HG03469 (cell line): ENCODE results near the gene MEOX2.

Source experiments
- ATAC-seq: cut with Tn5 transposase; IDR thresholded peaks from one replicate; pipeline ENCODE4 v1.9.1; 2021; ENCODE audit warnings: mild to moderate bottlenecking, moderate library complexity, moderate number of reproducible peaks; ENCODE audit not compliant: unreplicated experiment

MEOX2 gene

DNA sequence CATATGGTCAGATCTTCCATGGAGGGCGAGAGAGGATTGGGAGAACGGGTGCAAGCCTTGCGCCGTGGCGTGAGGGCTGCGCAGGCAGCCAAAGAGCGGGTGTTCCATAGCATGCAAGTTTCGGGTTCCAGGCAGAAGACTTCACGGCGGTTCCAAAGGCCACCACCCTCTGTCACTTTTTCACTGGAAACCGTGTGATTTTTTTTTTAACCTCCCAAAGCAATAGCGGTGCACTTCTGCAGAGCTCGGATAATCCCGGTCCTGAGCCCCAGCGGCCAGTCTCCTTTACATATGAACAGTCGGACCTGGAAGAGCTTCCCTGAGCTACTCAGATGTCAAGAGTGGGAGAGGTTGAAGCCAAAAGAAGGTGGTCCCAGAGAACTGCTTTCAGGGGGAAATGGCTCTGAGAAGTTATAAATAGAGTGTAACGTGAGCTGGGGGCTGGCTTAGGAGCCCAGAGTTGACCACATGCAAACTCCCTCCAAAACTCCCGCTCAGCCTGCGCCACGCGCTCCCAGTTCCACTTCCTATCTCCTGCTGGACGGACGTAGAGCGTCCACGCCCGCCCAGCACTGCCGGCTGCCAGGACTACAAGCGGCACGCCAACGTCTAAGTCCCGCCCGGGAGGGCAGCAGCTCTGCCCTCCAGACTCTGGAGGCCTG, at the start of gene MEOX2:
MEOX2 (minus strand) TSS at position 389 of the 662 bp plus-strand sequence; CDS start at position 108, 281 bp downstream.
- ATAC-seq: no peak

- ATAC-seq: no peak
Observed at GRCh38 chr7:15729746-15730145, 43.3 kb upstream of the MEOX2 start.

DNA sequence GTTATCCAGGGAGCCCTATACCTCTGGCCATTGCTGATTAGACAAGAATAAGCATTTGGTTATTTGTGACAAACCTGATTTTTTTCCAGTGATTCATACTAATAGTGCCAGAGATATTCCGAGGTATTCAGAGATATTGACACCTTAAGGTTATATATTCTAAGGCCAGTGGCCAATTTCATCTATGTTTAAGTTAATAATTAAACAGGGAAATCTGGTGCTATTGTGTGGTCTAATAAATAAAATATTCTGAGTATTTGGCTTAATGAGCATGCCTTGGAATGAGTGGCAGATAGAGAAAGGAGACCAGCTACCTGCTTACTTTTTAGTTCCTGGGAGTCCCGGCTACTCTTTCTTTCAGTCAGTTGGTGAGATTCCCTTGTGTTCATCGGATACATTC, 38.6 kb upstream of the MEOX2 start:
- no peak for ATAC-seq

DNA sequence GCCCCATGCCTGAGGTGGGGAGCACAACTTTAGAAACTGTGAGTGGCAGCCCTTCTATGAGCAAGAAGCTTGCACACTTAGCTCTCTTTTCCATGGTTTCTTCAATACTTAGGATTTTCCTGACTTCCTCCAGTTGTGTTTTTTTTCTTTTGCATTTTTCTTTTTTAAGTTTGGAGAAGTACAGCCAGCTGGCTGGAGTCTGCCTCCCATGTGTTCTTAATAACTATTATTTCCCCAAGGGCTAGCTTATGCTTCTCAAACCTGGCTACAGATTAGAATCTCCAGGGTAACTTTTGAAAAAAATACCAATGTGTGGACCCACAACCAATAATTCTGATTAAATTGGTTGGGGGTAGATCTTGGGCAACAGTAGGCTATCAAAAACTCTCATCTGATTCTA, 37.4 kb upstream of the MEOX2 start:
- ATAC-seq: no peak

- ATAC-seq: no peak
Observed at GRCh38 chr7:15720849-15721471, 34.5 kb upstream of the MEOX2 start.

GRCh38 chr7:15719311-15719710, 32.8 kb upstream of the MEOX2 start:
- ATAC-seq: no peak

- ATAC-seq: no peak
Observed at GRCh38 chr7:15715435-15715834, 29.0 kb upstream of the MEOX2 start.

GRCh38 chr7:15709978-15710377, 23.5 kb upstream of the MEOX2 start:
- ATAC-seq: no peak

- no peak for ATAC-seq
Observed at GRCh38 chr7:15707570-15707969, 21.1 kb upstream of the MEOX2 start.

GRCh38 chr7:15703732-15704131, 17.2 kb upstream of the MEOX2 start:
- ATAC-seq: no peak

GRCh38 chr7:15692501-15693020, 6.1 kb upstream of the MEOX2 start:
- ATAC-seq: no peak

DNA sequence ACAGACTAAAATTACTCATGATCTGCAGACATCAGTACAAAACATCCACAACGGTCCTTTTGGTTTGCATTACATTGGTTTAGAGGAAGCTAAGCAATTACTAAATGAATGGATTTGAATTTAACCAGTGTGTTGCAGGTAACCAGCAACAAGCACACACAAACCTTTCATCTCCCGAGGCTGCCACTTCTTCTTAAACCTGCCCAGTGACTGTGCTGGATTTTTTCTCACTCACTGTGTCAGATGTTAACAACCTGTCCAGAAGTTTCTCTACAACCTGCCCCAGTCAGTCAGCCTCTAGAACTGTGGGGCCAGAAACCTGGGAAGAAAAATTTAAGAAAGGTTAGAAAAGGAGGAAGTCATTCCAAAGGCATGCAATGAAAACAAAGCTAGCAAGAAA, 2.4 kb upstream of the MEOX2 start:
- no peak for ATAC-seq

- ATAC-seq: no peak
Observed at GRCh38 chr7:15688279-15688626, 1.8 kb upstream of the MEOX2 start.

DNA sequence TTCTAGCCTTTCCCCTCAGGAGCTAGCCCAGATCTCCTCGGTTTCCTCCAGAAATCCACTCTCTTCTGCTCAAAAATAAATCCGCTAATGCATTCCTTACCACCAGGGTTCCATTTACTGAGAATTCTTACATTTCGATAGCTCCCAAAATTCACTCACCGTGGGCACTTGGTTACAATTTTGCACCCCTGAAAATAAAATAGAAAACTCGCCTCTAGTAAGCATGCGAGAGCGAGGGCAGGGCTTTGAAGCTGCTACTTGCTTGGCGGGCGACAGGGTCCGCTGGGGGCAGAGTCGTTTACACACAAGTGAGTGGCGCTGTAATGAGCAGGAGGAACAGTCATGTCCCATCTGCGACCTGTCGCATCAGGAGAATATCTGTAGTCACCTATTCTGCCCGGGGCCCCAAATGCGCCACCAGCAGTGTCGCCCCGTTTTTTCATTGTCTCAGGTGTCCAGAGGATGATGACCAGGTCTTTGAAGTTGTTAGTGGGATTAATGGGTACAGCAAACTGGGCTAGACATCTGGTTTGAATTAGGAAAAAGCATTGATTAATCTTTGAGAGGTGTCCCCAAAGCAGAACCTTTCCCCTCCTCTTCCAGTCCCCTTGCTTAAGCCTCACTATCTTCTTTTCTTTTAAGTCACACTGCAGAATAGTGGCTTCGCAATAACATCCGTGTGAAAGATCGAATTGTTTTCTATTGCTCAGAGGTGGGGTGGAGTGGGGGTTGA, 1.2 kb upstream of the MEOX2 start:
- no peak for ATAC-seq

GRCh38 chr7:15686957-15687545, 568 bp upstream of the MEOX2 start:
- no peak for ATAC-seq

GRCh38 chr7:15685358-15686294, 857 bp downstream of the MEOX2 start:
- no peak for ATAC-seq

GRCh38 chr7:15684871-15685270, 1.6 kb downstream of the MEOX2 start:
- no peak for ATAC-seq

DNA sequence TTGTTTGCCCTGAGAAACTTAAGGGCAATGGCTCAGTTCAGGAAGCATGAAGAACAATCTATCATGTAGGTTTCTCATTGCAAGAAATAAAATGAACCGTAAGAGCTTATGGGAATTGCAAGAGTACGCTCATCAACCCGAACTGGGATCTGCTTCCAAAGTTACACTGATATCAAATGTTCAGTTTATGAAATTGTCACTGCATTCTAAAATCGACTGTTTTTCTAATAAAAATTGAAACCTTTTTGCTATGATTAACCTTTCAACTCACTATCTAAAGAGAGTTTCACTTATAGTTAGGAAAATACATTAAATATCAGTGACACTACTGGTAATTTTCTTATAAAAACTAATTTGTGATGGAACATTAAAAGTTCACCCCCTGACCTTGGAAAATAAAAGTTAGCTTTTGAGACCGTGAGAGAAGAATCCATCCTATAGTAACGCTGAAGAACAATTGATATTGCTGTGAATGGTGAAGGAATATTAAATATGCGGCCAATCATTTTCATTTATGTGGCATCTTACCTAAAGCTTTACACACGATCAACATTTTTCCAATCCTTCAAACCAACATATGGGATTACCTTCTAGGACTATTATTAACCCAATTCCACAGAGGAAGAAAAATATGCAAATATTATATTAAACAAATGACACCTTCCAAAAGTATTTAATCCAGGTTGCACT, 2.2 kb downstream of the MEOX2 start:
- ATAC-seq: no peak

- no peak for ATAC-seq
Observed at GRCh38 chr7:15682751-15683245, 3.7 kb downstream of the MEOX2 start.

- ATAC-seq: no peak
Observed at GRCh38 chr7:15682111-15682510, 4.4 kb downstream of the MEOX2 start.
